ENCODE data around the gene PALLD. TPM values are rescaled to one million over a fixed set of nuclear protein-coding genes. Genes with fewer than 3 reads are reported as not detected.

PALLD gene
- total RNA-seq, 2 experiments from 2014 or later, result 0.49 to 0.78 TPM

DNA sequence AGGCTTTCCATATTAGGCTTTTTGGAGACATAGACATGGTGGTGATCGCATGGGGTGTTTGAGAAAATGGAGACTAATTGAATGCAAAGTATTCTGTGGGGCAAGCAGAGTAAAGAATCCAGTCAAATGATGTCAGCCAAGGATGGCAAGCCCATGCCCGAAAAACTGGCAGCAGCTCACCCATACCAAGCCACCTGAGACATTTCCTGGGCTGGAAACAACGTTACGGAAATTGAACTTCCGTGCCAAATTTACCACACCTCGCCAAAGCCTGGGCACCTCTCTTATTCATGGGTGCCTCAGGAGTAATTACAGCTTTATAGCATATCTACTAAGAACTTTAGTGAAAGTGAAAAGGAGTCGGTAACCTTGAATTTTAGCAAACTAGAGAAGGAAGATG, 346.8 kb downstream of the PALLD start:
- TF ChIP-seq, protein P1, sequence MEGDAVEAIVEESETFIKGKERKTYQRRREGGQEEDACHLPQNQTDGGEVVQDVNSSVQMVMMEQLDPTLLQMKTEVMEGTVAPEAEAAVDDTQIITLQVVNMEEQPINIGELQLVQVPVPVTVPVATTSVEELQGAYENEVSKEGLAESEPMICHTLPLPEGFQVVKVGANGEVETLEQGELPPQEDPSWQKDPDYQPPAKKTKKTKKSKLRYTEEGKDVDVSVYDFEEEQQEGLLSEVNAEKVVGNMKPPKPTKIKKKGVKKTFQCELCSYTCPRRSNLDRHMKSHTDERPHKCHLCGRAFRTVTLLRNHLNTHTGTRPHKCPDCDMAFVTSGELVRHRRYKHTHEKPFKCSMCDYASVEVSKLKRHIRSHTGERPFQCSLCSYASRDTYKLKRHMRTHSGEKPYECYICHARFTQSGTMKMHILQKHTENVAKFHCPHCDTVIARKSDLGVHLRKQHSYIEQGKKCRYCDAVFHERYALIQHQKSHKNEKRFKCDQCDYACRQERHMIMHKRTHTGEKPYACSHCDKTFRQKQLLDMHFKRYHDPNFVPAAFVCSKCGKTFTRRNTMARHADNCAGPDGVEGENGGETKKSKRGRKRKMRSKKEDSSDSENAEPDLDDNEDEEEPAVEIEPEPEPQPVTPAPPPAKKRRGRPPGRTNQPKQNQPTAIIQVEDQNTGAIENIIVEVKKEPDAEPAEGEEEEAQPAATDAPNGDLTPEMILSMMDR (IDR thresholded peaks at IDR 0.05), result no peak
- no peak for DNase-seq
- POLR2A ChIA-PET, result no interaction called here
- no peaks in the 10 kb centered on the region for H3K4me1 ChIP-seq (ENCODE audit: insufficient read depth, low read length)
- Mint-ChIP-seq H3K27ac (no peak overlapping the region), H3K27me3 (peaks cover 19% of the 10 kb centered on the region), H3K4me1 (ENCODE audit: low read depth) (peaks cover 2% of the 10 kb centered on the region), H3K36me3 (ENCODE audit: low read depth) (no peaks in the 10 kb centered on the region), H3K9me3 (no peaks in the 10 kb centered on the region), H3K4me3 (no peak overlapping the region)
- H3K36me3 ChIP-seq (ENCODE audit: insufficient read depth, low read length), result no peaks in the 10 kb centered on the region
- no peak for ATAC-seq (ENCODE audit: poor library complexity)
- intact Hi-C loops (cut with DNase I, micrococcal nuclease), result no loop called here
- H3K27ac ChIP-seq (ENCODE audit: low read depth in 1 of 2, low read length in 2 of 2), result no peak overlapping the region
- no peak overlapping the region for H3K4me3 ChIP-seq (ENCODE audit: low read length)
- CTCF ChIA-PET, result no interaction called here
- H3K9me3 ChIP-seq (ENCODE audit: control insufficient read depth in 1 of 2, insufficient read depth in 1 of 2, low read length in 2 of 2), result no peaks in the 10 kb centered on the region
- peaks cover 0 to 9% of the 10 kb centered on the region in 2 experiments for H3K27me3 ChIP-seq (ENCODE audit: control insufficient read depth in 1 of 2, insufficient read depth in 2 of 2, low read length in 2 of 2)

DNA sequence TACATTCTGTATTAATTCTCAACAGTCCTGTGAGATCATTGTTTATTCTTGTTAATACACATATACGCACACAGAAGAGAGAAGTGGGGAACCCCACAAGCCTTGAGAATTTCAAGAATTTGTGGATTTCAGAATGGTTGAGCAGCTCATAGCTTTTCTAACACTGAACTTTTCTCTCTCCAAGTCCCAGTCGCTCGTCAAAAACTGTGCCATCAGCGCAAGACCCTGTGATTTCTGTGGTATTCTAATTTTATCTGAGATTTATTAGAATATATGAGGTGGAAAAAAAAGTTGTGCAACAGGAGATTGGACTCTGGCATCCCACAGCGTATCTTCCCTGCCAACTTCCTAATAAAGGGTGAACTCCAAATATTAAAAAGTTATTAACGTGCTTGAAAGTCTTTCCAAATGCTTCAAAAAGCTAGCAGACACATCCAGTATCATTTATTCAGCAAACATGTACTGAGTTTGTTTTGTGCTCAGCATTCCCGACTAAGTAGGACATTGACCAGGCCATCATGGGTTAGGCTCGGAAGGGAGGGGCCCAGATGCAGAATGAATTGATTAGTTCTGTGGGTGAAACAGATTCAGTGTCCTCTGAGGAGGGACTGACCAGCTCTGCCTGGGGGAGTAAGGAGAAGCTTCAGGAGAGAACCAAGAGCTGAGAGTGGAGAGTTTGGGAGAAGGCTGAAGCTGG, 347.6 kb downstream of the PALLD start:
- no peaks in the 10 kb centered on the region for H3K4me1 ChIP-seq (ENCODE audit: insufficient read depth, low read length)
- H3K9me3 ChIP-seq (ENCODE audit: control insufficient read depth in 1 of 2, insufficient read depth in 1 of 2, low read length in 2 of 2), result no peaks in the 10 kb centered on the region
- Mint-ChIP-seq H3K27me3 (peaks cover 19% of the 10 kb centered on the region), H3K4me3 (no peak overlapping the region), H3K4me1 (ENCODE audit: low read depth) (peaks cover 9% of the 10 kb centered on the region), H3K36me3 (ENCODE audit: low read depth) (no peaks in the 10 kb centered on the region), H3K27ac (no peak overlapping the region), H3K9me3 (no peaks in the 10 kb centered on the region)
- no peak overlapping the region for H3K27ac ChIP-seq (ENCODE audit: low read depth in 1 of 2, low read length in 2 of 2)
- intact Hi-C loops (cut with DNase I, micrococcal nuclease), result no loop called here
- no peaks in the 10 kb centered on the region for H3K36me3 ChIP-seq (ENCODE audit: insufficient read depth, low read length)
- no peak for DNase-seq
- ChIA-PET CTCF (no interaction called here), POLR2A (no interaction called here)
- H3K4me3 ChIP-seq (ENCODE audit: low read length), result no peak overlapping the region
- no peak for ATAC-seq (ENCODE audit: poor library complexity)
- TF ChIP-seq, protein P1 (IDR thresholded peaks at IDR 0.05), result no peak
- peaks cover 0 to 9% of the 10 kb centered on the region in 2 experiments for H3K27me3 ChIP-seq (ENCODE audit: control insufficient read depth in 1 of 2, insufficient read depth in 2 of 2, low read length in 2 of 2)

DNA sequence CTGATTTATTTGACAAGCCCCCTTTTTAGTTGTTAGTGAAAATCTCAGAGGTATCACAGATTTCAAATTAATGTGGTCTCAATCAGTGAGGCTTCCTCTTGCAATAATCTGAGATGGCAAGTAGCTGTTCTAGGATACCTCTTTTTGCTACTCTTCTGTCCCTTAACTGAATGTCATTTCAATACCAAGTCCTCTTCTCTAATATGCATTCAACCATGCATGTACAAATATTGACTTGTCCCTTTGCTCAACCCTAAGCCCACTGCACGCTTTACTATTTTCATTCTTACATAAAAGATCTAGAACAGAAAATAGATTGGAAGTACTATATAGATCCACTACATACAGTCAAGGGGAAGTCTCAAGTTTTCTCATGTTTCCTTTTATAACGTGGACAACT, 349.0 kb downstream of the PALLD start:
- POLR2A ChIA-PET, result no interaction called here
- Mint-ChIP-seq H3K27me3 (peaks cover 15% of the 10 kb centered on the region), H3K9me3 (no peaks in the 10 kb centered on the region), H3K36me3 (ENCODE audit: low read depth) (no peaks in the 10 kb centered on the region), H3K4me3 (no peak overlapping the region), H3K4me1 (ENCODE audit: low read depth) (peaks cover 9% of the 10 kb centered on the region), H3K27ac (no peak overlapping the region)
- Histone ChIP-seq H3K36me3 (ENCODE audit: insufficient read depth, low read length) (no peaks in the 10 kb centered on the region), H3K27ac (ENCODE audit: low read depth in 1 of 2, low read length in 2 of 2) (no peak overlapping the region), H3K4me3 (ENCODE audit: low read length) (no peak overlapping the region), H3K27me3 (ENCODE audit: control insufficient read depth in 1 of 2, insufficient read depth in 2 of 2, low read length in 2 of 2) (peaks cover 2 to 9% of the 10 kb centered on the region in 2 experiments), H3K4me1 (ENCODE audit: insufficient read depth, low read length) (no peaks in the 10 kb centered on the region), H3K9me3 (ENCODE audit: control insufficient read depth in 1 of 2, insufficient read depth in 1 of 2, low read length in 2 of 2) (no peaks in the 10 kb centered on the region)
- ATAC-seq (ENCODE audit: poor library complexity) (no peak), DNase-seq (no peak)
- CTCF ChIA-PET, result interaction anchor here (0.6 kb wide), 1 partner anchor 61 kb away, joined by 4 read pairs; no protein-coding TSS in a partner anchor
- intact Hi-C loops (cut with DNase I, micrococcal nuclease), result no loop called here
- TF ChIP-seq, protein P1 (IDR thresholded peaks at IDR 0.05), result no peak
